SU-DHL-6 (cell line): ENCODE results near the gene BCL6.

Experiments used
- CTCF ChIP-seq: fragments of 200-600 bp; sonication (generic); IDR thresholded peaks from one replicate; pipeline ENCODE4 v1.5.1; 2017; ENCODE audit warnings: antibody characterized with exemption, mild to moderate bottlenecking, low read length, moderate library complexity; ENCODE audit not compliant: insufficient read depth, poor library complexity, severe bottlenecking
- EZH2phosphoT487 ChIP-seq: fragments of 200-600 bp; sonication (generic), shearing (Covaris generic); conservative IDR thresholded peaks from 2 replicates; pipeline ENCODE4 v1.6.1; 2018; ENCODE audit warnings: mild to moderate bottlenecking, antibody characterized with exemption, low read length, moderate library complexity, mixed read lengths

GRCh38 chr3:187750513-187751123 is 5.3 kb upstream of the BCL6 start:
- TF ChIP-seq CTCF (no peak), EZH2phosphoT487 (no peak)
